ENCODE results near the gene SET. TPM values are rescaled to one million over a fixed set of nuclear protein-coding genes. Genes with fewer than 3 reads are reported as not detected.

Gene SET
- total RNA-seq, 2 experiments from 2014 or later = 598 to 701 TPM

GRCh38 chr9:128683340-128684064, 5.5 kb upstream of the SET start:
- Histone ChIP-seq H3K36me3 (ENCODE audit: insufficient read depth, low read length) (peaks cover 27% of the 10 kb centered on the region), H3K9me3 (ENCODE audit: low read length) (no peaks in the 10 kb centered on the region), H3K4me3 (ENCODE audit: low read depth, low read length, poor library complexity, severe bottlenecking) (peak overlapping the region; percentile 90), H3K4me2 (ENCODE audit: low read length) (peak overlapping the region; percentile 87), H4K20me1 (ENCODE audit: insufficient read depth, low read length) (peaks cover 5% of the 10 kb centered on the region; the same call in 1 of the 2 replicates), H3K4me1 (ENCODE audit: insufficient read depth, low read length, poor library complexity, severe bottlenecking) (peaks cover 56% of the 10 kb centered on the region), H3K9me2 (ENCODE audit: insufficient read depth, low read length) (no peaks in the 10 kb centered on the region), H3K79me2 (ENCODE audit: insufficient read depth, low read depth, low read length) (peaks cover 64% of the 10 kb centered on the region), H2AFZ (ENCODE audit: low read length) (no peak overlapping the region), H3K27ac (ENCODE audit: low read depth, low read length, poor library complexity, severe bottlenecking) (peak overlapping the region; percentile 91)
- DNase-seq (ENCODE audit: low spot score) = peak; percentile 87
- POLR2A ChIA-PET = interaction anchor here (0.6 to 1.9 kb wide), 8 partner anchors 20 to 130 kb away, joined by 3 to 7 read pairs (median 4); partner anchors contain the start of gene ZDHHC12
- CTCF ChIA-PET (ENCODE audit: unreplicated experiment) = no interaction called here
- intact Hi-C loops (cut with micrococcal nuclease; ENCODE audit: unreplicated experiment) = loop anchor here (1.0 to 10.0 kb wide), 5 partner anchors 27 to 1361 kb away; partner anchors contain the start of genes DYNC2I2, FNBP1, PHYHD1 and ZER1
- no TSS peak for BruUV-seq (replicated peaks)
- TF ChIP-seq EZH2phosphoT487 (IDR thresholded peaks at IDR 0.05; ENCODE audit: borderline replicate concordance, low read depth, low read length) (no peak), CTCF (conservative IDR thresholded peaks at IDR 0.05; ENCODE audit: low read length) (no peak)

- Histone ChIP-seq H3K9me2 (ENCODE audit: insufficient read depth, low read length) (no peaks in the 10 kb centered on the region), H2AFZ (ENCODE audit: low read length) (no peak overlapping the region), H3K9me3 (ENCODE audit: low read length) (no peaks in the 10 kb centered on the region), H4K20me1 (ENCODE audit: insufficient read depth, low read length) (peaks cover 5% of the 10 kb centered on the region; the same call in 1 of the 2 replicates), H3K4me1 (ENCODE audit: insufficient read depth, low read length, poor library complexity, severe bottlenecking) (peaks cover 56% of the 10 kb centered on the region), H3K27ac (ENCODE audit: low read depth, low read length, poor library complexity, severe bottlenecking) (peak overlapping the region; percentile 91), H3K36me3 (ENCODE audit: insufficient read depth, low read length) (peaks cover 27% of the 10 kb centered on the region), H3K79me2 (ENCODE audit: insufficient read depth, low read depth, low read length) (peaks cover 66% of the 10 kb centered on the region), H3K4me3 (ENCODE audit: low read depth, low read length, poor library complexity, severe bottlenecking) (peak overlapping the region; percentile 90), H3K4me2 (ENCODE audit: low read length) (peak overlapping the region; percentile 87)
- TF ChIP-seq EZH2phosphoT487 (IDR thresholded peaks at IDR 0.05; ENCODE audit: borderline replicate concordance, low read depth, low read length) = no peak
- no peak for TF ChIP-seq CTCF (conservative IDR thresholded peaks at IDR 0.05; ENCODE audit: low read length)
- CTCF ChIA-PET (ENCODE audit: unreplicated experiment) = no interaction called here
- intact Hi-C loops (cut with micrococcal nuclease; ENCODE audit: unreplicated experiment) = loop anchor here (1.0 to 10.0 kb wide), 5 partner anchors 28 to 1361 kb away; partner anchors contain the start of genes DYNC2I2, FNBP1, PHYHD1 and ZER1
- no peak for DNase-seq (ENCODE audit: low spot score)
- POLR2A ChIA-PET = interaction anchor here (0.5 to 1.9 kb wide), 8 partner anchors 20 to 193 kb away, joined by 3 to 5 read pairs (median 4); partner anchors contain the start of gene ZDHHC12
- TSS peak; percentile 93 for BruUV-seq (replicated peaks)
Observed at GRCh38 chr9:128684065-128684324, 5.0 kb upstream of the SET start.

Measured in OCI-LY7 (cell line).